Epithelial cell of proximal tubule (primary cell): ENCODE measurements around the gene HMCES. TPM values are rescaled to one million over a fixed set of nuclear protein-coding genes. Genes with fewer than 3 reads are reported as not detected.

Experiments
- DNase-seq: peaks from one replicate; pipeline ENCODE4 v3.0.0-alpha.2; 2011; ENCODE audit warnings: low read depth
- H3K4me3 ChIP-seq: 2 replicates; pipeline ENCODE4 v1.5.1; 2011; ENCODE audit warnings: low read depth, mild to moderate bottlenecking, low read length
- CTCF ChIP-seq: conservative IDR thresholded peaks from 2 replicates; pipeline ENCODE4 v1.5.1; 2012; ENCODE audit warnings: low read depth, mild to moderate bottlenecking, low read length
- total RNA-seq: library from RNA; depleted of rRNA; stranded (reverse); fragments of >200 nt; gene quantifications from 2 replicates; pipeline ENCODE4 v1.2.3, GENCODE V29; 2015

The HMCES gene
- total RNA-seq, 1 donor from 2014 or later: 40.3 TPM

- TF ChIP-seq CTCF: no peak
- H3K4me3 ChIP-seq: no peak overlapping the region
- no peak for DNase-seq
These were observed 42.3 kb downstream of the HMCES start for GRCh38 chr3:129320825-129321487.

GRCh38 chr3:129321887-129322286 is 43.2 kb downstream of the HMCES start:
- no peak for TF ChIP-seq CTCF
- DNase-seq: no peak

GRCh38 chr3:129323651-129324294 is 45.1 kb downstream of the HMCES start:
- no peak overlapping the region for H3K4me3 ChIP-seq
- TF ChIP-seq CTCF: no peak
- no peak for DNase-seq

More at GRCh38 chr3:129321887-129322286, 43.2 kb downstream of the HMCES start:
- H3K4me3 ChIP-seq: no peak overlapping the region

- DNase-seq: no peak
- no peak overlapping the region for H3K4me3 ChIP-seq
- TF ChIP-seq CTCF: no peak
These were observed 46.2 kb downstream of the HMCES start for GRCh38 chr3:129324855-129325254.

GRCh38 chr3:129325383-129325782 is 46.7 kb downstream of the HMCES start:
- no peak overlapping the region for H3K4me3 ChIP-seq
- no peak for TF ChIP-seq CTCF
- DNase-seq: no peak

GRCh38 chr3:129326138-129326537 is 47.5 kb downstream of the HMCES start:
- no peak for DNase-seq
- TF ChIP-seq CTCF: no peak
- no peak overlapping the region for H3K4me3 ChIP-seq

GRCh38 chr3:129326595-129326994 is 47.9 kb downstream of the HMCES start:
- H3K4me3 ChIP-seq: no peak overlapping the region
- no peak for DNase-seq
- TF ChIP-seq CTCF: no peak
